GM12878 (cell line): Measurements from ENCODE around the gene NLGN1. TPM values are rescaled to one million over a fixed set of nuclear protein-coding genes. Genes with fewer than 3 reads are reported as not detected.
"Not testable (repeated sequence)": the region's sequence is repeated elsewhere in the genome, so short reads cannot be mapped to it uniquely, and the experiment has no call there.

Source experiments
- ATAC-seq: fragments of 200-7000 bp; cut with Tn5 transposase; 3 replicates; pipeline ENCODE4 v1.9.1; 2020; ENCODE audit warnings: mild to moderate bottlenecking, moderate library complexity
- BruUV-seq: library from RNA; stranded (reverse); fragments of 400-500 nt; replicated peaks from 2 replicates; lab custom pipeline; 2021; lab: Mats Ljungman, UMichigan
- CTCF ChIA-PET: fragments of 300-600 bp; sonication (Branson Sonifier 250); formaldehyde crosslinking; extraction: SDS; loops from one replicate; lab custom pipeline; 2021; ENCODE audit warnings: inconsistent platforms; lab: Yijun Ruan, JAX
- POLR2A ChIA-PET: fragments of 350-600 bp; formaldehyde crosslinking; extraction: SDS; loops from one replicate; lab custom pipeline; 2021; ENCODE audit warnings: inconsistent platforms; lab: Charles Lee
- RAD21 ChIA-PET: fragments of 300-600 bp; sonication (Branson Sonifier 250); formaldehyde crosslinking; loops from one replicate; lab custom pipeline; 2023; ENCODE audit warnings: antibody characterized with exemption; ENCODE audit not compliant: unreplicated experiment; lab: Charles Lee
- SMC1A ChIA-PET: fragments of 300-600 bp; sonication (Branson Sonifier 250); formaldehyde crosslinking; loops from one replicate; lab custom pipeline; 2023; ENCODE audit not compliant: unreplicated experiment, uncharacterized antibody; lab: Charles Lee
- DNase-seq: peaks from one replicate; pipeline ENCODE4 v3.0.0-alpha.2; 2011; ENCODE audit warnings: low read depth, low spot score
- FAIRE-seq: peaks from 3 replicates; lab custom pipeline; 2011; peaks lifted over from hg19 to GRCh38; lab: Jason Lieb, UNC
- H2AFZ ChIP-seq: 2 replicates; pipeline ENCODE4 v1.6.0; 2011; ENCODE audit warnings: low read depth, low read length, control low read depth; ENCODE audit not compliant: control insufficient read depth
- H3K27ac ChIP-seq: 2 replicates; pipeline ENCODE4 v1.5.1; 2011; ENCODE audit warnings: control low read depth; ENCODE audit not compliant: control insufficient read depth, insufficient read depth
- H3K27me3 ChIP-seq, 2 experiments: replicated peaks in 1 of 2; 2 replicates each; pipeline versions ENCODE4 v1.6.0 to v1.6.1; 2011; ENCODE audit warnings: low read length in 1 of 2; ENCODE audit not compliant: control insufficient read depth in 2 of 2, insufficient read depth in 2 of 2
- H3K36me3 ChIP-seq, 2 experiments: 2 replicates each; pipeline ENCODE4 v1.5.1; 2011; ENCODE audit warnings: low read length in 1 of 2; ENCODE audit not compliant: control insufficient read depth in 2 of 2, insufficient read depth in 2 of 2
- H3K4me1 ChIP-seq: 2 replicates; pipeline ENCODE4 v1.6.1; 2011; ENCODE audit warnings: mild to moderate bottlenecking, low read length, moderate library complexity, mixed read lengths; ENCODE audit not compliant: control insufficient read depth, insufficient read depth
- H3K4me2 ChIP-seq: 2 replicates; pipeline ENCODE4 v1.6.0; 2011; ENCODE audit warnings: control low read depth; ENCODE audit not compliant: control insufficient read depth, insufficient read depth
- H3K4me3 ChIP-seq: fragments of 200-600 bp; sonication (generic); 2 replicates; pipeline ENCODE4 v1.5.1; 2016
- H3K79me2 ChIP-seq: 2 replicates; pipeline ENCODE4 v1.6.0; 2011; ENCODE audit warnings: low read length; ENCODE audit not compliant: control insufficient read depth, insufficient read depth
- H3K9ac ChIP-seq: 2 replicates; pipeline ENCODE4 v1.8.0; 2011; ENCODE audit warnings: low read length, control low read depth, mixed read lengths; ENCODE audit not compliant: control insufficient read depth, insufficient read depth
- H3K9me3 ChIP-seq: replicated peaks from 3 replicates; pipeline ENCODE4 v1.5.1; 2011; ENCODE audit warnings: mild to moderate bottlenecking, low read length; ENCODE audit not compliant: control insufficient read depth, insufficient read depth
- H4K20me1 ChIP-seq: 2 replicates; pipeline ENCODE4 v1.6.0; 2011; ENCODE audit not compliant: control insufficient read depth, insufficient read depth
- ASH2L ChIP-seq: fragments of 300-600, 200-600 bp; sonication (generic); IDR thresholded peaks from 2 replicates; pipeline ENCODE4 v1.6.1; 2017; ENCODE audit warnings: low read depth, mild to moderate bottlenecking, borderline replicate concordance
- BCL11A ChIP-seq: IDR thresholded peaks from 2 replicates; pipeline ENCODE4 v1.6.1; 2011; ENCODE audit warnings: low read depth, low read length
- ETV6 ChIP-seq, 2 experiments: fragments of 450-650 bp in 1 of 2; IDR thresholded peaks in 1 of 2; conservative IDR thresholded peaks in 1 of 2; 2 replicates each; pipeline ENCODE4 v1.6.1; 2014; ENCODE audit warnings: antibody characterized with exemption in 1 of 2, borderline replicate concordance in 1 of 2, low read depth in 1 of 2, mild to moderate bottlenecking in 1 of 2, moderate library complexity in 1 of 2
- FOS ChIP-seq: IDR thresholded peaks from 3 replicates; pipeline ENCODE4 v1.6.1; 2011; ENCODE audit warnings: borderline replicate concordance; ENCODE audit not compliant: insufficient read length; ENCODE audit errors: extremely low read depth
- RB1 ChIP-seq: fragments of 450-650 bp; formaldehyde crosslinking; IDR thresholded peaks from 2 replicates; pipeline ENCODE4 v1.6.1; 2017; ENCODE audit warnings: mild to moderate bottlenecking, borderline replicate concordance
- TBL1XR1 ChIP-seq: IDR thresholded peaks from 2 replicates; pipeline ENCODE4 v1.6.1; 2012; ENCODE audit warnings: low read depth, low read length, improper control_type of control experiment
- ZNF217 ChIP-seq: fragments of 450-650 bp; IDR thresholded peaks from 2 replicates; pipeline ENCODE4 v1.6.1; 2017; ENCODE audit warnings: antibody characterized with exemption, mild to moderate bottlenecking
- ZNF622 ChIP-seq: fragments of 450-650 bp; IDR thresholded peaks from 2 replicates; pipeline ENCODE4 v1.6.1; 2017; ENCODE audit warnings: mild to moderate bottlenecking, inconsistent platforms
- WGBS: methylation state at CpG from one replicate; pipeline ENCODE4 v1.1.6; 2016; ENCODE audit warnings: low lambda C conversion rate; ENCODE audit not compliant: insufficient replicate concordance, insufficient coverage; ENCODE audit errors: missing lambda C conversion rate; 5-methylcytosine and 5-hydroxymethylcytosine counted together
- in situ Hi-C: fragments of 300-500 bp; cut with MboI; formaldehyde crosslinking; loops from 9 replicates; pipeline ENCODE4 v1.14.3; 2018; ENCODE audit warnings: mixed read lengths
- intact Hi-C: fragments of 100-400 bp; cut with micrococcal nuclease; formaldehyde crosslinking; loops from one replicate; pipeline ENCODE4 v1.14.2; 2022; ENCODE audit not compliant: unreplicated experiment
- polyA plus RNA-seq, 11 experiments: library from polyadenylated mRNA; depleted of rRNA in 4 of 11; unstranded in 6 of 11; stranded (reverse) in 5 of 11; fragments of >200 nt; fragmentation: Nextera tagmentation in 4 of 11; fragmentation: Illumina TruSeq in 1 of 11; extraction: Ambion mirVana in 4 of 11; extraction: Trizol in 1 of 11; gene quantifications; 1 replicate in 1 of 11; 2 replicates in 10 of 11; pipeline versions ENCODE4 v1.2.1 to v1.2.3, GENCODE V29; 2011 to 2016; ENCODE audit warnings: inconsistent platforms in 2 of 11, missing spikeins in 2 of 11, low read depth in 1 of 11
- total RNA-seq, 4 experiments: library from RNA; depleted of rRNA in 3 of 4; stranded (reverse); fragments of >200 nt in 3 of 4; fragmentation: Illumina TruSeq in 1 of 4; extraction: Trizol in 1 of 4; gene quantifications; 2 replicates each; pipeline versions ENCODE4 v1.2.1 to v1.2.3, GENCODE V29; 2013 to 2021
- TF ChIP-seq, protein P1 (sequence below): fragments of 450-650 bp; IDR thresholded peaks from 2 replicates; pipeline ENCODE4 v1.6.1; 2017; ENCODE audit warnings: antibody characterized with exemption, mild to moderate bottlenecking, moderate library complexity

The NLGN1 gene
- total and polyA plus RNA-seq, 10 of the 15 experiments (the other 5 are each of a cell fraction or from before 2014, with no cell fraction given) = not detected

DNA sequence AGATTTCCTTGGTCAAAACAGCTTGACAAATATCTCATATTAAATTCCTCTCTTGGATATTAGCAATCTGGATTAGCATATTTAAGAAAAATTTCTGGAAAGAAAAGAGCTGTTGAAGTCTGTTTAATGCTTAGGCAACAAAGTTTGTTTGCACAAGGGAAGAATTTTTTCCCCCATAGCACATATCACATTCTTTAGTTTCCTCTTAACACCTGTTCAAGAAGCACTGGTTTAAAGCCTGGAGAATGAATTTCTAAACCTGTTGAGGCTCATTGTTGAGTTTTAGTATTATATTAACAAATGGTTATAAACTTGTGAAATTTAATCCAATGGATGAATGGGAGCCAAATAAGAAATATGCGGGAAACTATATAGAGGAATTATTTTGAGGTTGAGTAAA, 41.5 kb downstream of the NLGN1 start (continued):
- TF ChIP-seq, protein P1, sequence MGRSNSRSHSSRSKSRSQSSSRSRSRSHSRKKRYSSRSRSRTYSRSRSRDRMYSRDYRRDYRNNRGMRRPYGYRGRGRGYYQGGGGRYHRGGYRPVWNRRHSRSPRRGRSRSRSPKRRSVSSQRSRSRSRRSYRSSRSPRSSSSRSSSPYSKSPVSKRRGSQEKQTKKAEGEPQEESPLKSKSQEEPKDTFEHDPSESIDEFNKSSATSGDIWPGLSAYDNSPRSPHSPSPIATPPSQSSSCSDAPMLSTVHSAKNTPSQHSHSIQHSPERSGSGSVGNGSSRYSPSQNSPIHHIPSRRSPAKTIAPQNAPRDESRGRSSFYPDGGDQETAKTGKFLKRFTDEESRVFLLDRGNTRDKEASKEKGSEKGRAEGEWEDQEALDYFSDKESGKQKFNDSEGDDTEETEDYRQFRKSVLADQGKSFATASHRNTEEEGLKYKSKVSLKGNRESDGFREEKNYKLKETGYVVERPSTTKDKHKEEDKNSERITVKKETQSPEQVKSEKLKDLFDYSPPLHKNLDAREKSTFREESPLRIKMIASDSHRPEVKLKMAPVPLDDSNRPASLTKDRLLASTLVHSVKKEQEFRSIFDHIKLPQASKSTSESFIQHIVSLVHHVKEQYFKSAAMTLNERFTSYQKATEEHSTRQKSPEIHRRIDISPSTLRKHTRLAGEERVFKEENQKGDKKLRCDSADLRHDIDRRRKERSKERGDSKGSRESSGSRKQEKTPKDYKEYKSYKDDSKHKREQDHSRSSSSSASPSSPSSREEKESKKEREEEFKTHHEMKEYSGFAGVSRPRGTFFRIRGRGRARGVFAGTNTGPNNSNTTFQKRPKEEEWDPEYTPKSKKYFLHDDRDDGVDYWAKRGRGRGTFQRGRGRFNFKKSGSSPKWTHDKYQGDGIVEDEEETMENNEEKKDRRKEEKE = no peak
- TF ChIP-seq ZNF217 (no peak), ASH2L (no peak), TBL1XR1 (no peak), FOS (no peak), BCL11A (no peak)

DNA sequence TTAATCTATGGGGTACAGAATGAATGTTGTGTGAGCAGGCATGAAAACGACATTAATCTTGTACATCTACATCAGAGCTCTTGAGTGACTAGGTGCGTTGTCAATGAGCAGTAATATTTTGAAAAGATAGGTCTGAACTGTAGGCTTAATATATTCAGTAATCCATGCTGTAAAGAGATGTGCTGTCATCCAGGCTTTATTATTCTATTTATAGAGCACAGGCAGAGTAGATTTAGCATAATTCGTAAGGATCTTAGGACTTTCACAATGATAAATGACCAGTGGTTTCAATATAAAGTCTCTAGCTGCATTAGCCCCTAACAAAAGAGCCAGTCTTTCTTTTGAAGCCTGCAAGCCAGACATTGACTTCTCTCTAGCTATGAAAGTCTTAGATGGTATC, 43.0 kb downstream of the NLGN1 start:
- intact Hi-C loops (no loop called here), in situ Hi-C loops (no loop called here)
- H2AFZ ChIP-seq = no peak overlapping the region
- H3K9me3 ChIP-seq = no peaks in the 10 kb centered on the region
- ChIA-PET RAD21 (no interaction called here), CTCF (no interaction called here), POLR2A (no interaction called here), SMC1A (no interaction called here)
- no peaks in the 10 kb centered on the region for H3K36me3 ChIP-seq
- no peak overlapping the region for H3K4me3 ChIP-seq
- TF ChIP-seq ETV6 (conservative IDR thresholded peaks at IDR 0.05 in 1 of 2, IDR thresholded peaks at IDR 0.05 in 1 of 2; ENCODE audit: borderline replicate concordance in 1 of 2, low read depth in 1 of 2) (no peak), ZNF622 (no peak), RB1 (no peak)
- no TSS peak for BruUV-seq
- no peaks in the 10 kb centered on the region for H3K79me2 ChIP-seq
- H3K27ac ChIP-seq = no peak overlapping the region
- no peak for ATAC-seq
- H4K20me1 ChIP-seq = no peaks in the 10 kb centered on the region
- 23% methylated on average over 3 of the region's 3 CpGs for WGBS
- H3K4me1 ChIP-seq = no peaks in the 10 kb centered on the region
- no peak for DNase-seq
- H3K4me2 ChIP-seq = no peak overlapping the region
- no peak for FAIRE-seq
- no peak overlapping the region for H3K9ac ChIP-seq
- H3K27me3 ChIP-seq = no peaks in the 10 kb centered on the region

DNA sequence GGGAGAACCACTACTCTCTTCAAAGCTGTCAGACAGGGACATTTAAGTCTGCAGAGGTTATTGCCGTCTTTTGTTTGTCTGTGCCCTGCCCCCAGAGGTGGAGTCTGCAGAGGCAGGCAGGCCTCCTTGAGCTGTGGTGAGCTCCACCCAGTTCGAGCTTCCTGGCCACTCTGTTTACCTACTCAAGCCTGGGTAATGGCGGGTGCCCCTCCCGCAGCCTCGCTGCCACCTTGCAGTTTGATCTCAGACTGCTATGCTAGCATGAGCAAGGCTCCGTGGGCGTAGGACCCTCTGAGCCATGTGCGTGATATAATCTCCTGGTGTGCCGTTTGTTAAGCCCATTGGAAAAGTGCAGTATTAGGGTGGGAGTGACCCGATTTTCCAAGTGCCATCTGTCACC, 54.0 kb downstream of the NLGN1 start:
- FAIRE-seq, H2AFZ ChIP-seq, H3K4me2 ChIP-seq, H4K20me1 ChIP-seq, H3K36me3 ChIP-seq, H3K4me1 ChIP-seq, H3K4me3 ChIP-seq, RAD21 ChIA-PET, H3K9me3 ChIP-seq, H3K79me2 ChIP-seq, H3K27ac ChIP-seq, CTCF ChIA-PET, BruUV-seq, ATAC-seq, POLR2A ChIA-PET, in situ Hi-C loops, DNase-seq, intact Hi-C loops, SMC1A ChIA-PET, H3K9ac ChIP-seq, H3K27me3 ChIP-seq: not testable (repeated sequence)
- 65% methylated on average over 10 of the region's 10 CpGs for WGBS
